HUES48 (cell line): ENCODE measurements around the gene ANKRD26.

Source experiments
- H3K27ac ChIP-seq: one replicate; pipeline ENCODE4 v1.7.0; 2013; ENCODE audit warnings: low read depth, low read length, inconsistent platforms
- H3K27me3 ChIP-seq: 2 replicates; pipeline ENCODE4 v1.6.1; 2013; ENCODE audit warnings: mild to moderate bottlenecking, low read length; ENCODE audit not compliant: control insufficient read depth, insufficient read depth
- H3K36me3 ChIP-seq: 2 replicates; pipeline ENCODE4 v1.6.1; 2013; ENCODE audit warnings: low read length; ENCODE audit not compliant: control insufficient read depth, insufficient read depth
- H3K4me1 ChIP-seq: 2 replicates; pipeline ENCODE4 v1.6.1; 2013; ENCODE audit warnings: mild to moderate bottlenecking, low read length; ENCODE audit not compliant: control insufficient read depth, insufficient read depth
- H3K4me3 ChIP-seq: 2 replicates; pipeline ENCODE4 v1.5.1; 2013; ENCODE audit warnings: mild to moderate bottlenecking, low read depth, low read length
- H3K9ac ChIP-seq: 2 replicates; pipeline ENCODE4 v1.6.1; 2013; ENCODE audit warnings: mild to moderate bottlenecking, low read depth, low read length, moderate library complexity
- H3K9me3 ChIP-seq: 2 replicates; pipeline ENCODE4 v1.6.1; 2013; ENCODE audit warnings: low read length; ENCODE audit not compliant: control insufficient read depth, insufficient read depth

The ANKRD26 gene

DNA sequence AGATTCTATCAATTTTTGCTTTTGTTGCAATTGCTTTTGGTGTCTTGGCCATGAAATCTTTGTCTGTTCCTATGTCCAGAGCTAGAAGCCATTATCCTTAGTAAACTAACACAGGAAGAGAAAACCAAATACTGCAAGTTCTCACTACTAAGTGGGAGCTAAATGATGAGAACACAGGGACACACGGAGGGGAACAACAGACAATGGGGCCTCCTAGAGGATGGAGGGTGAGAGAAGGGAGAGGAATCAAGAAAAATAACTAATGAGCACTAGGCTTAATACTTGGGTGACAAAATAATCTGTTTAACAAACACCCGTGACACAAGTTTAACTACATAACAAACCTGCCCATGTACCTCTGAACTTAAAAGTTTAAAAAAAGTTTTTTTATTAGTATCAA lies 78.2 kb downstream of the ANKRD26 start:
- H3K4me1 ChIP-seq = peaks cover 13% of the 10 kb centered on the region; the same call in 1 of the 2 replicates
- H3K4me3 ChIP-seq = no peak overlapping the region
- no peaks in the 10 kb centered on the region for H3K27me3 ChIP-seq
- H3K9me3 ChIP-seq = no peaks in the 10 kb centered on the region
- H3K27ac ChIP-seq = no peak overlapping the region
- 0 out of 2 replicates have a peak, but pooled peaks cover under 1% of the 10 kb centered on the region for H3K36me3 ChIP-seq
- no peak overlapping the region for H3K9ac ChIP-seq

DNA sequence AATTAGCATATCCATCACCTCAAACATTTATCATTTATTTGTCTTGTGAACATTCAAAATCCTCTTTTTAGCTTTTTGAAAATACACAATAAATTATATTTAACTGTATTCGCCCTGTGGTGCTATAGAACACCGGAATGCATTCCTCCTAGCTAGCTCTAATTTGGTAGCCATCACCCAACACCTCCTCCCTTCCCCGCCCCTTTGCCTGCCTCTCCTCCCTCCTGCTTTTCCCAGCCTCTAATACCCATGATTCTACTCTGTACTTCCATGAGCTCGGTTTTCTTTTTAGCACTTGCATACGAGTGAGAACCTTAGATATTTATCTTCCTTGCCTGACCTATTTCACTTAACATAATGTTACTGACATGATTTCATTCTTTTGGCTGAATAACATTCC lies 80.1 kb downstream of the ANKRD26 start:
- no peaks in the 10 kb centered on the region for H3K36me3 ChIP-seq
- H3K27ac ChIP-seq = no peak overlapping the region
- H3K4me1 ChIP-seq = peaks cover 13% of the 10 kb centered on the region; the same call in 1 of the 2 replicates
- no peaks in the 10 kb centered on the region for H3K9me3 ChIP-seq
- no peak overlapping the region for H3K4me3 ChIP-seq
- H3K9ac ChIP-seq = no peak overlapping the region
- H3K27me3 ChIP-seq = no peaks in the 10 kb centered on the region

- Histone ChIP-seq H3K4me1 (peaks cover 13% of the 10 kb centered on the region; the same call in 1 of the 2 replicates), H3K4me3 (no peak overlapping the region), H3K27me3 (no peaks in the 10 kb centered on the region), H3K27ac (no peak overlapping the region), H3K36me3 (no peaks in the 10 kb centered on the region), H3K9ac (no peak overlapping the region), H3K9me3 (no peaks in the 10 kb centered on the region)
These were observed 80.5 kb downstream of the ANKRD26 start for GRCh38 chr10:27019827-27020226.

DNA sequence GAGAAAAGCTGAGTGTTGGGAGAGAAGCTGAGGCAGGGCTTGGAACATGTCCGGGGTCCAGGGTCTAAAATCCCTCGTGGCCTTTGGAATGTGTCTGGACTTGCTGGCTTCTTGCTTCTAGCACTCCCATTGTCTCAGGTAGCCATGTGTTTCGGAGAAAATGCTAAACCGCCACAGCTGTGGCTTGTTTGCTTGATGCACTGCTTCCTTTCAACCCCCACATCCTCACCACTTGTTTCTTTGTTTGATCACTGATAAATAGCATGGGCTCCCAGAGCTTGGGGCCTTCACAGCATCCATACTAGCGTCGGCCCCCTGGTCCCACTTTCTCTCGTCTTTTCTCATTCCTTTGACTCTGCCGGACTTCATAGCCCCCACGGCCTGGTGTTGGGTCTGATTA lies 102.7 kb downstream of the ANKRD26 start:
- Histone ChIP-seq H3K4me1 (no peaks in the 10 kb centered on the region), H3K27me3 (no peaks in the 10 kb centered on the region), H3K9me3 (peaks cover 13% of the 10 kb centered on the region), H3K36me3 (peaks cover 4% of the 10 kb centered on the region; the same call in 1 of the 2 replicates), H3K27ac (no peak overlapping the region), H3K4me3 (no peak overlapping the region), H3K9ac (no peak overlapping the region)

DNA sequence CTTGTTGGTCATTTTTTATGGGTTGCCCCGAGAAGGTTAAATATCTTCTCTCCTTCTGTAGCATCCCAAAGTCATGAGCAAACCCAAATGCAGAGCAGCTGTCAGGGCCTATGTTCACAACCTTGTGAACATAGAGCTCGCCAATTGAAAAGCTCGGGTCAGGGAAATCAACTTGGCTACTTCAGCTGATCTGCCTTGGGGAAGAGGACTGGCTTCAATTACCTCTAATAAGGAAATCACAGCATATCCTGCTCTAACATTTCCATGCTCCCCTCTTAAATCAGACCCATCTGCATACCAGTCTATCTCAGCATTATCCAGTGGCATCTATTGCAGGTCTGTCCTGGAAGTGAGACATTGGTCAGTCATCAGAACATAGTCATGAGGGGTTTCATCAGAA lies 105.6 kb downstream of the ANKRD26 start:
- Histone ChIP-seq H3K27ac (no peak overlapping the region), H3K36me3 (no peaks in the 10 kb centered on the region), H3K4me1 (no peaks in the 10 kb centered on the region), H3K9ac (no peak overlapping the region), H3K9me3 (peaks cover 11% of the 10 kb centered on the region; the same call in 1 of the 2 replicates), H3K27me3 (no peaks in the 10 kb centered on the region), H3K4me3 (no peak overlapping the region)

DNA sequence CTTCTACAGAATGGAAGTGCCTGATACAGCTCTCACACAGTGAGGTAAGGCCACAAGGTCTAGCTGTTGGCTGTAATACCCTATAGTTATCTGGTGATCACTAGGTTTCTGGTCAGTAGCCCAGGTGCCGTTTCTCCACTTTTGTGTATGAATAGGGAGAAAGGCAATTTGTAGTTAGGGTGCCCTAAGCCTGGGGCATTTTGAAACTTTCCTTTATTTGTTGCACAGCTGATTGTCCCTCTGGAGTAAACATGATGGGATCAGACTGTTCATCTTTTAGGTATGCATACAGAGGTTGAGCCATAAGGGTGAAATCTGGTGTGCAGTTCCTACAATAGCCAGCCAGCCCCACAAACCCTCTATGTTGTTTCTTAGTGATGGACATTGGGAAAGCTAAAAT lies 112.4 kb downstream of the ANKRD26 start:
- Histone ChIP-seq H3K36me3 (no peaks in the 10 kb centered on the region), H3K27me3 (no peaks in the 10 kb centered on the region), H3K4me3 (no peak overlapping the region), H3K9ac (no peak overlapping the region), H3K27ac (no peak overlapping the region), H3K4me1 (no peaks in the 10 kb centered on the region), H3K9me3 (no peaks in the 10 kb centered on the region)

DNA sequence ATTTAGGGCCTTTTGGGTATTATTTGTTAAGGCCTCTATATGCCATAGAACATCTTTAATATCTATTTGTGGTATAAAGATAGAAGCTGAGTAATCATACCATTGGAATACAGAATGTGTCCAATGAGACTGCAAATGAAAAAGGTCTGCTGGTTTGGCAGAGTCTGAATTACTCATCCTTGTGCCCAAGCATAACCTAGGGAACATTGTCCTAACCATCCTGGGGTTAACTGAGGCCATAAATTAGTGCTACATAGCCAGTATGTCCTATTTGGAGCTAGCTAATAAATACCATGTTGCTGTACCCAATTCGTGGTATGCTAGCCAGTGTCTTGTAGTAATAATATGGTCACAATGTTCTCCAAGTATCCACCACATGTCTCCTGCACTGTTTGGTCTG lies 117.1 kb downstream of the ANKRD26 start:
- Histone ChIP-seq H3K4me3 (no peak overlapping the region), H3K36me3 (no peaks in the 10 kb centered on the region), H3K9me3 (no peaks in the 10 kb centered on the region), H3K27me3 (no peaks in the 10 kb centered on the region), H3K4me1 (no peaks in the 10 kb centered on the region), H3K9ac (no peak overlapping the region), H3K27ac (no peak overlapping the region)

GRCh38 chr10:26982058-26982457 lies 118.2 kb downstream of the ANKRD26 start:
- no peak overlapping the region for H3K4me3 ChIP-seq
- no peaks in the 10 kb centered on the region for H3K27me3 ChIP-seq
- H3K36me3 ChIP-seq = no peaks in the 10 kb centered on the region
- H3K9me3 ChIP-seq = no peaks in the 10 kb centered on the region
- no peak overlapping the region for H3K27ac ChIP-seq
- no peaks in the 10 kb centered on the region for H3K4me1 ChIP-seq
- no peak overlapping the region for H3K9ac ChIP-seq

DNA sequence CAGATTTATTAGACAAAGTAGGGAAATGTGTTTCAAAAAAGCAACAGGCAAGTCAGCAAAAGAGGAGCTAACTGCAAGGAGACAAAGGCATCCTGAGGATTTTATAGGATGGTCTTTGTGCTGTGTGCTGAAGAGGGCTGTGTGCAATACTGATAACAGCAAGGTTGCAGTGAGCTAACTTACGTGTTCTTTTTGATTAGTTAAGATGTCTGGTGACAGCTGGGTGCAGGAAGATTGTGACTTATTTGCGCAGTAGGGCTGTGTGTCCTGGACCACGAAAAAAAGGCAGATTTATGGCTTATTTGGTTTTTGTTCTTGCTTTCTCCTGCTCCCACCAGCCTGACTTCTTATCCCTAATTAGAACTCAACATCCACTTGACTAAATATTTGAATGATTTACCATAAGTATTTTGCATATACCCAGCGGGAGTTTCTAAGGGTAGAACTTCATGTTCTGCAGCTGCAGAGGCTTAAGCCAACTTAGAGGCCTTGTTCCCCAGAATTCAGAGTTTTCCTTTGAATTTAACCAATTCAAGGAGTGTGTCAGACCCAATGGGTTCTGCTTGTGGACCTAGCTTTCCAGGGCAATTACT lies 119.0 kb downstream of the ANKRD26 start:
- Histone ChIP-seq H3K9me3 (no peaks in the 10 kb centered on the region), H3K36me3 (no peaks in the 10 kb centered on the region), H3K4me3 (no peak overlapping the region), H3K27me3 (no peaks in the 10 kb centered on the region), H3K27ac (no peak overlapping the region), H3K4me1 (no peaks in the 10 kb centered on the region), H3K9ac (no peak overlapping the region)

- no peak overlapping the region for H3K9ac ChIP-seq
- no peaks in the 10 kb centered on the region for H3K27me3 ChIP-seq
- no peak overlapping the region for H3K4me3 ChIP-seq
- no peaks in the 10 kb centered on the region for H3K36me3 ChIP-seq
- no peaks in the 10 kb centered on the region for H3K4me1 ChIP-seq
- H3K27ac ChIP-seq = no peak overlapping the region
- no peaks in the 10 kb centered on the region for H3K9me3 ChIP-seq
These were observed 121.8 kb downstream of the ANKRD26 start for GRCh38 chr10:26978519-26978918.

- Histone ChIP-seq H3K9me3 (no peaks in the 10 kb centered on the region), H3K36me3 (no peaks in the 10 kb centered on the region), H3K9ac (no peak overlapping the region), H3K27ac (no peak overlapping the region), H3K27me3 (no peaks in the 10 kb centered on the region), H3K4me3 (no peak overlapping the region), H3K4me1 (no peaks in the 10 kb centered on the region)
These were observed 122.7 kb downstream of the ANKRD26 start for GRCh38 chr10:26977635-26978034.
